ENCODE measurements around the gene SERF1B. TPM values are rescaled to one million over a fixed set of nuclear protein-coding genes. Genes with fewer than 3 reads are reported as not detected.
"Not testable (repeated sequence)": the region's sequence is repeated elsewhere in the genome, so short reads cannot be mapped to it uniquely, and the experiment has no call there.

The SERF1B gene
- total RNA-seq (2014; rRNA removed; shearing (Covaris generic)) = 11.7 and 23.1 TPM in 2 replicates

DNA sequence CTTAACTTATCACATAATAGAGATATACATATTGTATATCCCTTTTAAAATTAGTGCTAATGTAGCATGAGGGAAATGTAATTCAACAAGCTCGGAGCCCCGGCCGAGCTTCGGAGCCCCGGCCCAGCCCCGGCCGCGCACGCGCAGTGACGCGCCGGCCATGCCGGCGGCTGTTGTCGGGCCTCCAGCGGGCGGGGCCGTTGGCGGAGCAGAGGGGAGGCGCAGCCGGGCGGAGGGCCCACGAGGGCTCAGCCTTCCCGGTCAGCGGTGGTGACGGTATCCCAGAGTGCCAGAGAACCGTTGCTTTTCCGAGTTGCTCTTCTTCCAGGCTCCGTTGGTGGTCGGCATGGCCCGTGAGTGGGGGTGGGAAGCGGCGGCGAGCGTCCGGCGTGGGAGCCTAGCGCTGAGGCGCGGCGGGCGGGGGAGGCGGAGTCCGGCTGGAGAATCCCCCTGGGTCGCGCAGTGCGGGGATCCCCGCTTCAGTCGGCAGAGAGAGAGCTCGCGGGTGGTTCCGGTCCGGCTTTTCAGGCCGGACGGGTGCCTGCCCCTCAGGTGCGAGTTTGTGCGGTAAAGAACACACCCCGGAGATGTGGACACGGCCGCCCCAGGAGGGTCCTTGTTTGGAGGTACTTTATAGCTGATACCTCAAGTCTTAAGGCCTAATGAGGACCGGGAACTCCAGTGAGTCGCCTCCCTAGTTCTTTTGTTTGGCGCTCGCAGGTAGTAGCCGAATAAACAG lies at the start of gene SERF1B:
Gene SERF1B, plus strand, starts transcription at position 146 of the 739 bp plus-strand sequence. Its CDS starts 201 bp downstream, at position 347.
- DNase-seq (ENCODE audit: low spot score); in situ Hi-C loops (cut with HindIII; ENCODE audit: low sequenced_read_pairs): not testable (repeated sequence)

DNA sequence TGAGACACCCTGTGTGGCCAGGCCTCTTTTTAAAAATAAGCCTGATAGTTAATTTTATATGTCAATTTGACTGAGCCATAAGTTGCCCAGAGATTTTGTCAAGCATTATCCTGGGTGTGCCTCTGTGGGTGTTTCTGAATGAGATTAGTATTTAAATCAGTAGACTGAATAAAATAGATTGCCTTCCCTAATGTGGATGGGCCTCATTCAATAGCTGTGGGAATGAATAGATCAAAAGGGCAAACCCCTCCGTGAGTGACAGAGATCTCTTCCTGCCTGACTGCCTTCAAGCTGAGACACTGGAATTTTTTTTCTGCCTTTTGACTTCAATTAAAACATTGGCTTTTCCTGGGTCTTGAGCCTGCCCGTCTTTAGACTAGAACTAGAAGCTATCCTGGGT lies 33.3 kb upstream of the SERF1B start:
- DNase-seq (ENCODE audit: low spot score); in situ Hi-C loops (cut with HindIII; ENCODE audit: low sequenced_read_pairs): not testable (repeated sequence)

DNA sequence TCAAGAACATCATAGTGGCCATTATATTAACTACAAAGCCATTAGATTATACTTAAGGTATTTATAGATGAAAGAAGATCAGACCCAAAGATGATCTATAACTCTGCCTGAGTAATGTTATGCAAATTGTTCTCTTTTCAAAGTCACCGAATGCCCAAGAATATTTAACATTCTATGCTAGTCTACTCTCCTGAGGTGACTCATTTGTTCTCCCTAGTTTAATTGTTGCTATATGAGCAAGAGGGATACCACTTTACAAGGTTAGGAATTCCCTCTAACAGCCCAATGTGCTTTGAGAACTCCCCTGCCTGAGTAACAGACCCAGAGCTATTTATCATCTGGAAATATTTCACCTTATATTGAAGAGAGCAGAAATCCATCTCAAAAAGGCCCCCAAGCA lies 29.5 kb upstream of the SERF1B start:
- in situ Hi-C loops (cut with HindIII; ENCODE audit: low sequenced_read_pairs); DNase-seq (ENCODE audit: low spot score): not testable (repeated sequence)

DNA sequence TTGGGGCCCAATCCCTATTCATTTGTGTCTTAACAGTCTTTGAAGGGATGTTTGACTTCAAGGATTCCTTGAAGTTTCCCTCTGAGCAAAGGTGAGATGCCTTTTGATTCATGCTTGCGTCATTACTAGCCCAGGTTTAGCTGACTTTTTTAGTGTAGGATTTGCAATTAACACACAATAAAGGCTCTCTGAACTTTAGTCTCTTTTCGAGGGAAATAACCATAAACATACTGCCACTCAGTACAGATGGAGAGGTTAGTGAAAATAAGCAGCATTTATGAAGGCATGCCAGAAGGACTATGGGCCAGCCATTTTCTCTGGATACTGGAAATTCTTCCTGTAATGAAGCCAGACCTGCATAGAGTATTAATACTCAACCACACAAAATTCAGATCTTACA lies 4.4 kb upstream of the SERF1B start:
- in situ Hi-C loops (cut with HindIII; ENCODE audit: low sequenced_read_pairs); DNase-seq (ENCODE audit: low spot score): not testable (repeated sequence)

GRCh38 chr5:70025845-70026145 lies 744 bp downstream of the SERF1B start:
- DNase-seq (ENCODE audit: low spot score); in situ Hi-C loops (cut with HindIII; ENCODE audit: low sequenced_read_pairs): not testable (repeated sequence)

DNA sequence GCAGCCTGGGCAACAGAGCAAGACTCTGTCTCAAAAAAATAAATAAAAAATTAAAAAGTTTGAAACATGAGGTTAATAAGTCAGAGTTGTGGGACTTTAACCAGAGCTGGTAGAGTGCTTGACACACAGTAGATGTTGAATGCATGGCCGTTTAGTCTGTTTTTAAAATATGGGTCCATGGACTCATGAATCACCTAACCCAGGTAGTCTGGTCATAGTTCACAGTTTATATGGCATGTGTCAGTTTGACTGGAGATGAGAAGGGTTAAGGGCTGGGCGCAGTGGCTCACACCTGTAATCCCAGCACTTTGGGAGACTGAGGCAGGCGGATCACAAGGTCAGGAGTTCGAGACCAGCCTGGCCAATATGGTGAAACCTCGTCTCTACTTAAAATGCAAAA lies 6.2 kb downstream of the SERF1B start:
- DNase-seq (ENCODE audit: low spot score); in situ Hi-C loops (cut with HindIII; ENCODE audit: low sequenced_read_pairs): not testable (repeated sequence)

GRCh38 chr5:70041411-70041810 lies 16.4 kb downstream of the SERF1B start:
- DNase-seq (ENCODE audit: low spot score); in situ Hi-C loops (cut with HindIII; ENCODE audit: low sequenced_read_pairs): not testable (repeated sequence)

DNA sequence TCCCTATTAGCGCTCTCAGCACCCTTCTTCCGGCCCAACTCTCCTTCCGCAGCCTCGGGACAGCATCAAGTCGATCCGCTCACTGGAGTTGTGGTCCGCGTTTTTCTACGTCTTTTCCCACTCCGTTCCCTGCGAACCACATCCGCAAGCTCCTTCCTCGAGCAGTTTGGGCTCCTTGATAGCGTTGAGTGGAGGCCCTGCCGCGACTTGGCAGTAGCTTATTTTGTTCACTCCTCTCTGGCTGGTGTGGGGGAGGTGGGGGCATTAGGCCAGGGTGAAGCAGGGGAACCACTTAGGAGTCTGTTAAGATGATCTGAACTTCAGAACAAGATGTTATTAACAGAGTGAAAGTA lies 24.7 kb downstream of the SERF1B start:
- in situ Hi-C loops (cut with HindIII; ENCODE audit: low sequenced_read_pairs); DNase-seq (ENCODE audit: low spot score): not testable (repeated sequence)

GRCh38 chr5:70056289-70056942 lies 31.4 kb downstream of the SERF1B start:
- DNase-seq (ENCODE audit: low spot score); in situ Hi-C loops (cut with HindIII; ENCODE audit: low sequenced_read_pairs): not testable (repeated sequence)

DNA sequence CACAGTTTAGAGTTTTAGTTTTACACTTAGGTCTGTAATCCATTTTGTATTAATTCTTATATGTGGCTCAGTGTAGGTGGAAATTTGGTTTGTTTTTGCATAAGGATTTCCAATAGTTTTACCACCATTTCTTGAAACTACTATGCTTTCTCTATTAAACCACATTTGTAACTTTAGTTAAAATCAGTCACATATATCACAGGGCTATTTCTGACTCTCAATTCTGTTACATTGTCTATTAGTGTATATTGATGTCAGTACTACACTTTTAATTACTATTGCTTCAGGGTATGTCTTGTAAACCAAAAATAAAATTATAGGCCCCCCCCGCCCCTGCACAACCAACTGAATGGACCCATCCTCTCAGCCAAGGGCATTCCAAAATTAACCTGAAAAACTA lies 32.1 kb downstream of the SERF1B start:
- in situ Hi-C loops (cut with HindIII; ENCODE audit: low sequenced_read_pairs); DNase-seq (ENCODE audit: low spot score): not testable (repeated sequence)

DNA sequence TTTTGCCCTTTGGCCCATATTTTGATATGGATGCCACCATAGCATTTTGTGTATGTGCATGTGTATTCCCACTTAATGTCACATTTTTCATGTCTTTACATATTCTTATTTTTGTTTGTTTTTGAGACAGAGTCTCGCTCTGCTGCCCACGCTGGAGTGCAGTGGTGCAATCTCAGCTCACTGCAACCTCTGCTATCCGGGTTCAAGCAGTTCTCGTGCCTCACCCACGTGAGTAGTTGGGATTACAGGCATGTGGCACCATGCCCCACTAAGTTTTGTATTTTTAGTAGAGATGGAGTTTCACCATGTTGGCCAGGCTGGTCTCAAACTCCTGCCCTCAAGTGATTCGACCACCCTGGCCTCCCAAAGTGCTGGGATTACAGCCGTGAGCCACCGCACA lies 52.6 kb downstream of the SERF1B start:
- DNase-seq (ENCODE audit: low spot score); in situ Hi-C loops (cut with HindIII; ENCODE audit: low sequenced_read_pairs): not testable (repeated sequence)

GRCh38 chr5:70088907-70089464 lies 63.9 kb downstream of the SERF1B start:
- in situ Hi-C loops (cut with HindIII; ENCODE audit: low sequenced_read_pairs); DNase-seq (ENCODE audit: low spot score): not testable (repeated sequence)

DNA sequence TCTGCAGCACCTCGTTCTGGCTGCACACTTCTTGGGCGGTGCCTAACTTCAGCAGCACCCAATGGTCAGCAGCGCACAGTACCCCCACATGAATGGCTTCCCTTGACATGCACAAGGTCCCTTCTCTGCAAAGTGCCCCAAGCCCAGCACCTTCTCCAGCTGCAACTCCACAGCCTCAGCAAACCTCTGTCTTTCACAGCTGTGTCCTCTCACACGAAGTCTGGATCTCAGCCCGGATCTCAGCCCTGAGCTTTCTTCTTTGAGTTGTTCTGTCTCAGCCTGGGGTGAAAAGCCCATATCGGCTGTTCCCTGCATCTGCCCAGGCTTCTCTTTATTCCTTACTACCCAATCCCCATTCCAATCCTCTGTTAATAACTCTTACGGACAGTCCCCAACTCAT lies 66.7 kb downstream of the SERF1B start:
- DNase-seq (ENCODE audit: low spot score); in situ Hi-C loops (cut with HindIII; ENCODE audit: low sequenced_read_pairs): not testable (repeated sequence)

Other genes with a start within 250 kb of the SERF1B start
- gene SMN2, start 24.4 kb downstream of the SERF1B start, total RNA-seq (2014; rRNA removed; shearing (Covaris generic)) = 23.3 and 27.3 TPM in 2 replicates

Data from G401 (cell line).